IPS-NIHi11 (cell line): ENCODE results near the gene ZNF599.

ENCODE experiments used
- DNase-seq: peaks from one replicate; pipeline ENCODE4 v3.0.0; 2012; ENCODE audit warnings: mixed read lengths, low spot score

ZNF599 gene

DNA sequence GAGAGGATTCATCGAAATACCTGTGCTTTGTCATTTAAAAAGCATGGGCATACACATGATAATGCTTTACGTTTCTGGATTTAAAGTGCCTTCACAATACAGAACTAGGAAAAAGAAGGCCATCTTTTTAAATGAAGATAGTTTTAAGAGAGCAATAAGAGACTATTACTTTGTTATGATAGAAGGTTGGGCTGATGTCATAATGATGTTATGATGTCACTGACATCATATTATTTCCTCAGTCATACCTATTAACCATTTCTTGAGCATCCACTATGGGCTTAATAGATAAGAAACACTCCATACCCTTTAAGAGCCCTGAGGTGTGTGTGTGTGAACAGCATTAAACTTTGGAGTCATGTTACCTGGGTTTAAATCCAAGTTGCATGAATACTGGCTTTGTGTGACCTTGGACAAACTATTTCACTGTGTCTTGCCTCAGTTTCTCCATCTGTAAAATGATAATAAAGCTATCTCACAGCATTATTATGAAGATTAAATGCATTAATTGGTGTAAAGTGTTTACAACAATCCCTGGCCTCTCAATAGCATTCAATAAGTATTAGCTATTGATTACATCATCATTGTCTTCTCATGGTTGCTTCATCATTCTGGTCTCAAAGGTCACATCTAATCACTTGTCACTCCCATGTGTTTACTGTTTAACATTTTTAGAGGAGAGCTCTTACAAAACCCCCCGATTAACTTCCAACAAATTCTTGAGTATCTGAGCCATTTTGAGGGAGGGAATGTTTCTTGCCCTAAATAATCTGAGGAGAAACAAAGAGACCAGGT lies 27.9 kb downstream of the ZNF599 start:
- DNase-seq = no peak

GRCh38 chr19:34734537-34735103 lies 38.4 kb downstream of the ZNF599 start:
- DNase-seq = no peak

- peak; percentile 95 for DNase-seq
These were observed 39.1 kb downstream of the ZNF599 start, which contains the start of gene ZNF181 for GRCh38 chr19:34733746-34734536. Gene ZNF181, plus strand, starts transcription at chr19:34734243. Its CDS starts 795 bp downstream, at chr19:34735038.

DNA sequence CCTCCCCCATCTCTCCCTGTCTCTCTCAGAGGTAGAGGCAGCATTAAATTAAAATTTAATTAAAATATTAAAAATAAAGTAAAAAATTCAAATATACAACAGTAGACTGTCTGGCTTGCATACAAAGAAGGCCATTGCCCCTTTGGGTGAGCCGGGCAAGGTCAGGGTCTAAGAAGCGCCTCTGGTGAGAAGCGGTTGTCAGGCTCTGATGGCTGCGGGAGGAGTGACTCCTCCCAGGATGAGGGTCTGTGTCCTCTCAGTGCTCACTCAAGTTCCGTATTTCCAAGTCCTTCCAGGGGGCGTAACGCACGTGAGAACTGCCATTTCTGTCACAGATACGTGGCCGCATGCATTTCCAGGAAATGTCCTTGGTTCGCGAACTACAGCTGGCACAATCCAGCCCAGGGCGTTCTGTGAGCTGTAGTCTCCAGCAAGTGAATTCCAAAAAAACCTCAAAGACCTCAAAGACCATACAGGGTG lies 39.7 kb downstream of the ZNF599 start:
- DNase-seq = peak; percentile 46

- DNase-seq = peak; percentile 24
These were observed 40.3 kb downstream of the ZNF599 start for GRCh38 chr19:34732612-34733211.

DNA sequence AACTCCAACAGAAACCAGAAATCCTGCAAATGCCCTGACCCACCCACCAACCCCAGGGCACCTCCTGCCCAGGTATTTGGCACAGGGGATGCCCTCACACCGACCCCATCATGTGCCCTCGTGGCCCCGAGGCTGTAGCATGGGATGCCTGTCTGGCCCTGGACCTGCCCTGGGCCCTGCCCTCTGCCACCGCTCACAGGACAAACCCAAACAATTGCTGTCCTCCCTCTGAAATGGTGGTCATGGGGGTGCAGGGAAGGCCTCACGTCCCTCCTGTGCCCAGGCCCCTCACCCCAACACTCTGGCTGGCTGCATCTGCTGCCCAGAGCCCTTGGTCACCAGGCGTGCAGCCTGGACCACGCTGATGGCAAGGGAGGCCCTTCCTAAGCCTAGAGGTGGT lies 41.1 kb downstream of the ZNF599 start:
- no peak for DNase-seq

DNA sequence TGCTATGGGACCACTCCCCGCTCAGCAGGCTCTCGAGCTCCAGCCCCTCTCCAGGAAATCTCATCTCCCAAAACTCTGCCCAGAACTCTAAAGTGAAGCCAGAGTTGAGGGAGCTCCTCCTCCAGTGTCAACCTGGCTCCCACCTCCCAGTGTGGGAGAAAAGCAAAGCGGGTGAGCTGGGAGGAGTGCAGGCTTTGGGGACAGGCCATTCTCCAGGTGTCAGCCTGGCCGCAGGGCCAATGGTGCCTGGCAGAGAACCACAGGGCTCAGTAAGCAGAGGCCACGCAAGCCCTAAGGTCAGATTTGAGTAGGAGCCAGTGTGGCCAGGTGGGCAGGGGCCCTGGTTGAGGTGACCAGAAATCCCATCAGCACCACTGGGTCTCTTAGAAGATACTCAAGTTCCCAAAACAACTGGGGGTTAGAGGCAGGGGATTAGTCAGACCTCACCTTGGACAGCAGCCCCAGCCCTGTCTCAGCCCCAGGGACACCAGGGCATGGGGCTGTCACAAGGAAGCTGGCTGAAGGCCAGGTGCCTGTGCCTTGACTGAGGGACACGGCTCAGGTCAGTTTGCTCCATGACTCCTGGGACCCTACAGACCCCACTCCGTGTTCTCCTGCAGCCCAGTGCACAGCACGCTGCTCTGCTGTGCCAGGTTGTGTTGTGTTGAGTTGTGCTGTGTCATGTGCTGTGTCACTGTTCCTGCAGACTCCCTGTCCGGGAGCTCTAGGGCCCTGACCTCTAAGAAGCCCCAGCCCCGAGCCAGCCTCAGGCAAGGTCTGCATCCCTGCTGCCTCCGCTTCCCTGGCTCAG lies 41.8 kb downstream of the ZNF599 start:
- DNase-seq = no peak

- no peak for DNase-seq
These were observed 47.6 kb downstream of the ZNF599 start for GRCh38 chr19:34725400-34725799.

DNA sequence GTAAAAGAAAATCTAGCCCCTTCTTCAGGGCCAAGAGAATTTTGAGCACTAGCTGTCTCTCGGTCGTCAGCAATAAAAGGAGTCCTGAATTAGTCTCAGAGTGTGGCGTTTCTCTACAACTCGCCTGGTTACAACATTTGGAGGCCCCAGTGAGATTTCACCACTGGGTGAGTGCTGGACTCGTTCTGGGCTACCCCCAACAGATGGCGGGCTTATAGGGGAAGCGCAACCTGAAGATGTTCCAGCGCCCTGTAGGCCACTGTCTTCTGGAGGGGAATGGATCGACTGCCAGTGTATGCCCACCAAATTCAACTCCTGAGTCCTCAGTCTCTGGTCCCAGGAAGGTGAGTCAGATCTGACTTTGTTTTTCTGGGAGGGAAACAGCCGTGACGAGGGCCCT lies 50.7 kb downstream of the ZNF599 start:
- no peak for DNase-seq

DNA sequence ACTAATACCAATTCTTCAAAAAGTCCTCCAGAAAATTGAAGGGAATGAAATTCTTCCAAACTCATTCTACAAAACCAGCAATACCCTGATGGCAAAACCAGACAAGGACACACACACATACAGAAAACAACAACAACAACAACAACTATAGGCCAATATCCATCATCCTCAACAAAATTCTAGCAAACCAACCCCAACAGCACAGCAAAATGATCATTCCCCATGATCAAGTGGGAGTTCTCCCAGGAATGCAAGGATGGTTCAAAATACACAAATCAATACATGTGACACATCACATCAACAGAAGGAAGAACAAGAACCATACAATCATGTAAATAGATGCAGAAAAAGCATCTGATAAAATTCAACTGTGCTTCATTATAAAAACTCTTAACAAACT lies 57.7 kb downstream of the ZNF599 start:
- no peak for DNase-seq

- DNase-seq = no peak
These were observed 59.8 kb downstream of the ZNF599 start for GRCh38 chr19:34713262-34713637.

DNA sequence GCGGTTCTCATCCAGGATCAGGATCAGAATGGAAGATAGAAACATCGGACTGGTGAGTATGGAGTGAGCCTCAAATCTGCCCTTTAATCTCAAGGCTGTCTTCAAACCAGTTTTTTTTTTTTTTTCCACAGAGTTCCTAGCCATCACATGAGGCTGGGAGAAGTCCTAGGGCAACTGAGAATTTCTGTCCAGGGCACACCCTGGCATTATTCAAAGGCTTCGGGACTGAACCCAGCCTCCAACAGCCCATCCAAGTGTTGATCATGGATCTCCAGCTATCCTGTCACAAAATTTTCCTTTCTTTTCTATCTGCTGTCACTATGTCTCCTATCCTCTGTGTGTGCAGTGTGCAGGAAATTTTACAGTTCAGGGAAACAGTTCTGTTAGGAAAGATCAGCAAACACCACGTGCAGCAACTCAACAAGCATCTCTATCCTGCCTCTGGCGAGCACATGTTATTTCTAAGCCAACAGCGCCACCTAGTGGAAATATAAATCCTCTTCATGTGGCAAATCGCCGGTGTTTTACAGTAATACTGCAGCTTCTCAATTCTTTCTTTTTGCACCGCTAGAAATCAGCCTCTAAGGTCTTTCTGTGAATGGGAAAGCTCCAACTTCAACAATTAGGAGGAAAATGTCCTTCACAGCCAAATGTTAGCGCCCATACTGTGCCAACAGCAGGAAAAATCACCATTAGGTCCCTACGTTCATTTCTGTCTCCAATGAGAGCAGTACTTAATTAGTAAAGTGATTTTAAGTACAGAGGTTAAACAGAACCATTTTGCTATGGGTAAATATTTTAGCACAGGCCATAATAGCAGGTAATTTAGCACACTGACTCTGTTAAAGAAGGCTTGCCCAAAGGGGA lies 60.4 kb downstream of the ZNF599 start:
- DNase-seq = peak; percentile 73

DNA sequence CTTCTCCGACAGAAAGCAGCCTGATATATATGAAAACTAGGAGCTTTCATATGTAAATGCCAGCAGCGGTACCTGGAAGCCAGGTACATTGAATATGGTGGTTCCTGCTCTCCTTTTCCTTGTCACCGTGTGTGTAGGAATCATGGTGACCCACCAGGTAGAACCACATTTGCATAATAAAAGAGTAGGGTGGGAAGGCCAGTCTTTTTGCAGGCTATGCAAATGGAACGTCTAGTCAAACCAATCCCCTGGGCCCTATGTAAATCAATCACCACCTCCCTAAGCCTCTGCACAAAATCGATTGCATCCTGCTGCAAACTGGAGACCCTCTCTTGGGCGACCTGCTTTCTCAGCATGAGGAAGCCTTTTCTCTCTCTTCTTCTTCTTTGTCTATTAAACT lies 61.1 kb downstream of the ZNF599 start:
- no peak for DNase-seq
